PC-3 (cell line): ENCODE measurements around the gene SHISAL2B. TPM values are rescaled to one million over a fixed set of nuclear protein-coding genes. Genes with fewer than 3 reads are reported as not detected.
A peak's percentile ranks its signal among the peaks of the same experiment; 100 is the strongest.

ENCODE experiments used
- ATAC-seq: fragments of 200-7000 bp; cut with Tn5 transposase; 2 replicates; pipeline ENCODE4 v1.9.1; 2020; ENCODE audit warnings: mild to moderate bottlenecking, moderate library complexity
- BruUV-seq: library from RNA; stranded (reverse); fragments of 400-500 nt; replicated peaks from 2 replicates; lab custom pipeline; 2021; lab: Mats Ljungman, UMichigan
- CTCF ChIA-PET: fragments of 300-600 bp; sonication (Branson Sonifier 250); formaldehyde crosslinking; loops from one replicate; lab custom pipeline; 2022; ENCODE audit warnings: antibody characterized with exemption; lab: Charles Lee
- POLR2A ChIA-PET: fragments of 300-600 bp; sonication (Branson Sonifier 250); formaldehyde crosslinking; loops from one replicate; lab custom pipeline; 2022; ENCODE audit warnings: antibody characterized with exemption; ENCODE audit not compliant: unreplicated experiment; lab: Charles Lee
- DNase-seq: peaks from one replicate; pipeline ENCODE4 v3.0.0-alpha.2; 2015
- H2AFZ ChIP-seq: fragments of 300-600 bp; sonication (generic); 2 replicates; pipeline ENCODE4 v1.6.0; 2016; ENCODE audit warnings: antibody characterized with exemption, low read length
- H3F3A ChIP-seq: fragments of 300-600 bp; sonication (generic); one replicate; pipeline ENCODE4 v1.6.0; 2017; ENCODE audit warnings: antibody characterized with exemption, low read length, control low read depth, mild to moderate bottlenecking; ENCODE audit not compliant: unreplicated experiment
- H3K27ac ChIP-seq: fragments of 300-600 bp; sonication (generic); 2 replicates; pipeline ENCODE4 v1.5.1; 2016; ENCODE audit warnings: mild to moderate bottlenecking, low read length
- H3K27me3 ChIP-seq: fragments of 300-600 bp; sonication (generic); 2 replicates; pipeline ENCODE4 v1.6.1; 2016; ENCODE audit warnings: low read length, mixed read lengths
- H3K36me3 ChIP-seq: fragments of 300-600 bp; sonication (generic); 2 replicates; pipeline ENCODE4 v1.6.1; 2016; ENCODE audit warnings: low read depth, mixed run types, low read length, mixed read lengths
- H3K4me1 ChIP-seq: fragments of 300-600 bp; sonication (generic); 2 replicates; pipeline ENCODE4 v1.5.1; 2016; ENCODE audit warnings: low read length; ENCODE audit not compliant: insufficient read depth
- H3K4me2 ChIP-seq: fragments of 300-600 bp; sonication (generic); 2 replicates; pipeline ENCODE4 v1.6.0; 2016; ENCODE audit warnings: low read length
- H3K4me3 ChIP-seq: fragments of 300-600 bp; sonication (generic); 2 replicates; pipeline ENCODE4 v1.5.1; 2016; ENCODE audit warnings: mild to moderate bottlenecking, low read length, mixed read lengths
- H3K79me2 ChIP-seq: fragments of 300-600 bp; sonication (generic); 2 replicates; pipeline ENCODE4 v1.6.1; 2017; ENCODE audit warnings: low read length, mixed read lengths
- H3K9ac ChIP-seq: fragments of 300-600 bp; sonication (generic); 2 replicates; pipeline ENCODE4 v1.6.0; 2016; ENCODE audit warnings: mild to moderate bottlenecking, low read length
- H3K9me2 ChIP-seq: fragments of 300-600 bp; sonication (generic); replicated peaks from 2 replicates; pipeline ENCODE4 v1.6.1; 2016; ENCODE audit warnings: mixed run types, low read length, mixed read lengths
- H3K9me3 ChIP-seq: fragments of 300-600 bp; sonication (generic); 2 replicates; pipeline ENCODE4 v1.6.1; 2016; ENCODE audit warnings: low read length, mixed read lengths
- H4K20me1 ChIP-seq: fragments of 300-600 bp; sonication (generic); 2 replicates; pipeline ENCODE4 v1.6.1; 2016; ENCODE audit warnings: low read length, mixed read lengths
- CTCF ChIP-seq: fragments of 300-600 bp; sonication (generic); conservative IDR thresholded peaks from 2 replicates; pipeline ENCODE4 v1.5.1; 2017; ENCODE audit warnings: antibody characterized with exemption, low read depth, mild to moderate bottlenecking, low read length
- EZH2 ChIP-seq: fragments of 300-600 bp; sonication (generic); IDR thresholded peaks from one replicate; pipeline ENCODE4 v1.6.1; 2017; ENCODE audit warnings: antibody characterized with exemption, mild to moderate bottlenecking, low read length; ENCODE audit not compliant: unreplicated experiment
- EZH2phosphoT487 ChIP-seq: fragments of 300-600 bp; sonication (generic); IDR thresholded peaks from 2 replicates; pipeline ENCODE4 v1.6.1; 2018; ENCODE audit warnings: mild to moderate bottlenecking, antibody characterized with exemption, low read length, borderline replicate concordance
- intact Hi-C: fragments of 100-400 bp; cut with micrococcal nuclease; formaldehyde crosslinking; loops from 2 replicates; pipeline ENCODE4 v1.9.0; 2023
- total RNA-seq: library from RNA; depleted of rRNA; stranded (reverse); fragments of >200 nt; gene quantifications from 2 replicates; pipeline ENCODE4 v1.2.3, GENCODE V29; 2014

Gene SHISAL2B
- total RNA-seq, 1 experiment from 2014 or later = 0.62 TPM

DNA sequence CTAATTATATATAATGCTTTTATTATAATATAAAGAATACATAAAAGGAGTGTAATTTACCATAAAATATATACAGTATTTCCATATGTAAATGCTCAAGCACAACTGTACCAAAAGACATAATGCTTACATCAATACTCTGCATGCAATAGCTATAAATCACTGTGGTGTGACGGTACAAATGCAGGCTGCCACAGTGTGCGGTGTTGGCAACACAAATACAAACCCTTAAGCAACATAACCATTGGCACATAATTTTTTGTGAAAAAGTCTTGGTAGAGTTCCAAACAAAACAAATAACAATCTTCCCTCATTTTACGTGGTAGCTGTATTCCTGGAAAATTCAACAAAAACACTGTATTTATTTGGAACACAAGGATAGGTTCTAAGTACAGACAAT lies 1.9 kb upstream of the SHISAL2B start:
- BruUV-seq = no TSS peak
- ChIA-PET POLR2A (no interaction called here), CTCF (interaction anchor here (0.6 kb wide), 1 partner anchor 415 kb away, joined by 4 read pairs; no protein-coding TSS in a partner anchor)
- no peaks in the 10 kb centered on the region for H3K9me3 ChIP-seq
- H3K9me2 ChIP-seq = no peaks in the 10 kb centered on the region
- H2AFZ ChIP-seq = no peak overlapping the region
- no peak overlapping the region for H3K27ac ChIP-seq
- H3K27me3 ChIP-seq = no peaks in the 10 kb centered on the region
- TF ChIP-seq EZH2phosphoT487 (no peak), CTCF (no peak), EZH2 (no peak)
- DNase-seq (no peak), ATAC-seq (no peak)
- peaks cover 2% of the 10 kb centered on the region; the same call in 1 of the 2 replicates for H3K4me1 ChIP-seq
- no peaks in the 10 kb centered on the region for H3K79me2 ChIP-seq
- H3K9ac ChIP-seq = no peak overlapping the region
- no peak overlapping the region for H3K4me3 ChIP-seq
- intact Hi-C loops = no loop called here
- H3K36me3 ChIP-seq = no peaks in the 10 kb centered on the region
- H3K4me2 ChIP-seq = no peak overlapping the region
- no peaks in the 10 kb centered on the region for H3F3A ChIP-seq
- H4K20me1 ChIP-seq = no peaks in the 10 kb centered on the region

DNA sequence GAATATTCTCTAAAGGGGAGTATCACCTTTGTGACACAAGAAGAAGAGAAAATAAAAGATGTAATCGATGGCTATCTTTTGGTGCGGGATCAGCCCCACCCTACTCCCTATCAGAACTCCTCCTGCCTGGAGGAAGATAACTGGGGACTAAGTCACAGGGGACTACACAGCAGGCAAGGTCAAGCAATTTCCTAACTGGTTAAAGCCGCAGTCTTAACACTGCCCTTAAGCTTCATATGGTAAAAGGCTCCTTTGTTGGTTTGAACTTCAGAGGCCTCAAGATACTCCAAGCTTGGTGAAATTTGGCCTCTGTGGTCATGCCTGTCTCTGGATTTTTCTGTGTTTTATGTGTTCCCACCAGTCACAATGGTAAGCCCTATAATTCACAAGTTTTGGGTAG lies 1.3 kb upstream of the SHISAL2B start:
- H3K79me2 ChIP-seq = no peaks in the 10 kb centered on the region
- H3K9me2 ChIP-seq = no peaks in the 10 kb centered on the region
- DNase-seq (no peak), ATAC-seq (no peak)
- ChIA-PET POLR2A (no interaction called here), CTCF (no interaction called here)
- no peak overlapping the region for H3K27ac ChIP-seq
- H3K9ac ChIP-seq = no peak overlapping the region
- no peaks in the 10 kb centered on the region for H3K9me3 ChIP-seq
- no peak overlapping the region for H3K4me2 ChIP-seq
- H2AFZ ChIP-seq = no peak overlapping the region
- no peaks in the 10 kb centered on the region for H3K27me3 ChIP-seq
- peaks cover 7% of the 10 kb centered on the region; the same call in 1 of the 2 replicates for H3K4me1 ChIP-seq
- TF ChIP-seq EZH2phosphoT487 (no peak), CTCF (no peak), EZH2 (no peak)
- H4K20me1 ChIP-seq = no peaks in the 10 kb centered on the region
- BruUV-seq = no TSS peak
- H3F3A ChIP-seq = no peaks in the 10 kb centered on the region
- H3K4me3 ChIP-seq = no peak overlapping the region
- intact Hi-C loops = no loop called here
- H3K36me3 ChIP-seq = no peaks in the 10 kb centered on the region

DNA sequence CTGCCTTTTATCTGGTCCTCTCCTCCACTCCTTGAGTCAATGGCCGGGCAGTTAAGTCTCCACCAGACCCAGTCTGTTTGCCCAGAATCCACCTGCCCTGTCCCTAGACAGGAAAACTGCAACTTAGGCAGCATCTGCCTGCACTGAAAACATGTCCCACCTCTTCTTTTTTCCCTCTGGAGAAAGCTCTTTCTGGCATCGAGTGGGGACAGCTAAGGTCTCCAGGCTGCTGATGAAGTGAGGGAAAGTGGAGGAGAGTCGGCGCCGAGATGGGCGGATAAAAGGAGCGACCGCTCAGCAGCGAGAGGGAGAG lies 243 bp upstream of the SHISAL2B start:
- peak overlapping the region; percentile 88 for H3K4me2 ChIP-seq
- TF ChIP-seq CTCF = no peak
- H3K27me3 ChIP-seq = no peaks in the 10 kb centered on the region
- no peaks in the 10 kb centered on the region for H4K20me1 ChIP-seq
- no peaks in the 10 kb centered on the region for H3K79me2 ChIP-seq
- BruUV-seq = no TSS peak
- no peak overlapping the region for H3K27ac ChIP-seq
- ChIA-PET CTCF (no interaction called here), POLR2A (no interaction called here)
- H2AFZ ChIP-seq = peak overlapping the region; percentile 85
- intact Hi-C loops = no loop called here
- H3K4me1 ChIP-seq = peaks cover 9% of the 10 kb centered on the region; the same call in 1 of the 2 replicates
- H3K36me3 ChIP-seq = no peaks in the 10 kb centered on the region
- ATAC-seq (0 out of 2 replicates have a peak, but pooled peaks have one; percentile 12), DNase-seq (no peak)
- H3K9me3 ChIP-seq = no peaks in the 10 kb centered on the region
- H3K9ac ChIP-seq = no peak overlapping the region
- H3K9me2 ChIP-seq = no peaks in the 10 kb centered on the region
- H3K4me3 ChIP-seq = peak overlapping the region; percentile 64
- no peaks in the 10 kb centered on the region for H3F3A ChIP-seq
